ENCODE measurements around the gene KIAA0825.

The KIAA0825 gene

GRCh38 chr5:94312298-94312697 lies 306.1 kb downstream of the KIAA0825 start:
- DNase-seq: no peak

- no peak for DNase-seq
Observed at GRCh38 chr5:94310833-94311232, 307.6 kb downstream of the KIAA0825 start.

GRCh38 chr5:94309141-94309540 lies 309.3 kb downstream of the KIAA0825 start:
- DNase-seq: no peak

GRCh38 chr5:94308442-94308841 lies 310.0 kb downstream of the KIAA0825 start:
- DNase-seq: no peak

GRCh38 chr5:94304146-94304545 lies 314.3 kb downstream of the KIAA0825 start:
- no peak for DNase-seq

- no peak for DNase-seq
Observed at GRCh38 chr5:94288937-94289336, 329.5 kb downstream of the KIAA0825 start.

GRCh38 chr5:94285984-94286383 lies 332.4 kb downstream of the KIAA0825 start:
- DNase-seq: no peak

- DNase-seq: no peak
Observed at GRCh38 chr5:94283093-94283492, 335.3 kb downstream of the KIAA0825 start.

- no peak for DNase-seq
Observed at GRCh38 chr5:94281236-94281801, 337.1 kb downstream of the KIAA0825 start.

GRCh38 chr5:94276751-94277150 lies 341.7 kb downstream of the KIAA0825 start:
- DNase-seq: peak in 2 of 4 experiments; percentile 3 to 13

- no peak for DNase-seq
Observed at GRCh38 chr5:94276048-94276447, 342.4 kb downstream of the KIAA0825 start.

GRCh38 chr5:94274707-94275106 lies 343.7 kb downstream of the KIAA0825 start:
- no peak for DNase-seq

GRCh38 chr5:94268226-94268625 lies 350.2 kb downstream of the KIAA0825 start:
- no peak for DNase-seq

GRCh38 chr5:94267350-94267899 lies 351.0 kb downstream of the KIAA0825 start:
- no peak for DNase-seq

GRCh38 chr5:94266170-94266569 lies 352.2 kb downstream of the KIAA0825 start:
- DNase-seq: no peak

GRCh38 chr5:94263068-94263467 lies 355.3 kb downstream of the KIAA0825 start:
- DNase-seq: no peak

- no peak for DNase-seq
Observed at GRCh38 chr5:94260096-94260495, 358.3 kb downstream of the KIAA0825 start.

- no peak for DNase-seq
Observed at GRCh38 chr5:94254214-94254613, 364.2 kb downstream of the KIAA0825 start.

- DNase-seq: no peak
Observed at GRCh38 chr5:94250985-94251384, 367.4 kb downstream of the KIAA0825 start.

- DNase-seq: no peak
Observed at GRCh38 chr5:94249430-94249829, 369.0 kb downstream of the KIAA0825 start.

- DNase-seq: no peak
Observed at GRCh38 chr5:94248175-94248875, 370.1 kb downstream of the KIAA0825 start.

GRCh38 chr5:94245608-94246007 lies 372.8 kb downstream of the KIAA0825 start:
- DNase-seq: peak; percentile 43 to 73 (median 56)

- DNase-seq: peak in 1 of 4 experiments; percentile 6
Observed at GRCh38 chr5:94244921-94245320, 373.5 kb downstream of the KIAA0825 start.

GRCh38 chr5:94243612-94244011 lies 374.8 kb downstream of the KIAA0825 start:
- DNase-seq: no peak
